K562 (cell line): ENCODE data around the gene TMTC2.

Experiments used
- CBX8 ChIP-seq: fragments of 200-600 bp; sonication (generic); IDR thresholded peaks from 2 replicates; pipeline ENCODE4 v1.6.1; 2012; ENCODE audit warnings: borderline replicate concordance, mixed run types, low read depth, mild to moderate bottlenecking, moderate library complexity, mixed read lengths, low read length, control low read depth, inconsistent platforms; ENCODE audit not compliant: poor library complexity, severe bottlenecking; ENCODE audit errors: extremely low read depth
- CTCF ChIP-seq, 3 experiments: IDR thresholded peaks in 2 of 3; conservative IDR thresholded peaks in 1 of 3; 2 replicates each; pipeline ENCODE4 v1.5.1; 2011 to 2012; ENCODE audit warnings: low read length in 3 of 3, mild to moderate bottlenecking in 3 of 3, control low read depth in 2 of 3, improper control_type of control experiment in 1 of 3, inconsistent platforms in 1 of 3, low read depth in 1 of 3, mixed read lengths in 1 of 3, moderate library complexity in 1 of 3; ENCODE audit not compliant: insufficient read depth in 2 of 3
- HNRNPUL1 ChIP-seq: fragments of 200-400 bp; formaldehyde crosslinking; IDR thresholded peaks from 2 replicates; pipeline ENCODE4 v1.6.1; 2017; ENCODE audit warnings: low read length
- ZNF609 ChIP-seq: sonication (generic); formaldehyde crosslinking; IDR thresholded peaks from 2 replicates; pipeline ENCODE4 v1.8.1; 2023; ENCODE audit warnings: missing genetic modification reagents, mild to moderate bottlenecking, borderline replicate concordance
- ZNF695 ChIP-seq: fragments of 450-650 bp; formaldehyde crosslinking; IDR thresholded peaks from 2 replicates; pipeline ENCODE4 v1.4.0; 2020; ENCODE audit warnings: mild to moderate bottlenecking, moderate library complexity

- TF ChIP-seq ZNF609 (CRISPR knock-in tag) (no peak), HNRNPUL1 (no peak), ZNF695 (CRISPR knock-in tag) (no peak), CTCF (IDR thresholded peaks at IDR 0.05 in 2 of 3, conservative IDR thresholded peaks at IDR 0.05 in 1 of 3; ENCODE audit: insufficient read depth in 2 of 3, low read depth in 1 of 3, low read length in 3 of 3) (no peak), CBX8 (no peak)
These were observed 472.0 kb downstream of the TMTC2 start for GRCh38 chr12:83158613-83159207.
